B cell (primary cell): Measurements from ENCODE around the gene TPK1. TPM values are rescaled to one million over a fixed set of nuclear protein-coding genes. Genes with fewer than 3 reads are reported as not detected.

Source experiments
- ATAC-seq: fragments of 200-7000 bp; cut with Tn5 transposase; one replicate; pipeline ENCODE4 v1.10.0; 2021; ENCODE audit warnings: low read depth, mild to moderate bottlenecking, moderate number of reproducible peaks, moderate library complexity
- CTCF ChIA-PET: fragments of 350-600 bp; sonication (Branson Sonifier 250); formaldehyde crosslinking; loops from one replicate; lab custom pipeline; 2021; ENCODE audit warnings: antibody characterized with exemption, inconsistent platforms; lab: Charles Lee
- POLR2A ChIA-PET: fragments of 350-600 bp; sonication (Branson Sonifier 250); formaldehyde crosslinking; loops from one replicate; lab custom pipeline; 2021; ENCODE audit warnings: antibody characterized with exemption; lab: Charles Lee
- DNase-seq: peaks from one replicate; pipeline ENCODE4 v3.0.0; 2013
- H2AFZ ChIP-seq: 2 replicates; pipeline ENCODE4 v1.6.1; 2012; ENCODE audit warnings: mild to moderate bottlenecking, low read depth, low read length; ENCODE audit not compliant: insufficient read depth, poor library complexity, severe bottlenecking
- H3K27ac ChIP-seq, 2 donors: 1 replicate in 1 of 2; 2 replicates in 1 of 2; pipeline ENCODE4 v1.5.1; 2012 to 2013; ENCODE audit warnings: low read length in 2 of 2, mild to moderate bottlenecking in 2 of 2, moderate library complexity in 1 of 2
- H3K27me3 ChIP-seq, 4 experiments: fragments of 200-600 bp in 1 of 4; sonication (generic) in 1 of 4; replicated peaks in 1 of 4; 1 replicate in 2 of 4; 2 replicates in 2 of 4; pipeline versions ENCODE4 v1.6.1 to v1.7.0; 2013 to 2016; ENCODE audit warnings: low read length in 3 of 4, mild to moderate bottlenecking in 2 of 4, mixed read lengths in 1 of 4, moderate library complexity in 1 of 4; ENCODE audit not compliant: insufficient read depth in 4 of 4, control insufficient read depth in 3 of 4; ENCODE audit errors: control extremely low read depth in 1 of 4
- H3K36me3 ChIP-seq, 2 experiments: replicated peaks in 1 of 2; 1 replicate in 1 of 2; 2 replicates in 1 of 2; pipeline versions ENCODE4 v1.6.1 to v1.7.1; 2013; ENCODE audit warnings: low read length in 1 of 2; ENCODE audit not compliant: insufficient read depth in 2 of 2, control insufficient read depth in 1 of 2; ENCODE audit errors: control extremely low read depth in 1 of 2, extremely low read depth in 1 of 2
- H3K4me1 ChIP-seq, 2 donors: fragments of 200-600 bp in 1 of 2; sonication (generic) in 1 of 2; 1 replicate in 1 of 2; 2 replicates in 1 of 2; pipeline versions ENCODE4 v1.5.1 to v1.6.1; 2013 to 2017; ENCODE audit warnings: low read length in 2 of 2; ENCODE audit not compliant: control insufficient read depth in 2 of 2, insufficient read depth in 2 of 2
- H3K4me2 ChIP-seq: replicated peaks from 2 replicates; pipeline ENCODE3; 2012; ENCODE audit warnings: mild to moderate bottlenecking, low read depth, low read length; ENCODE audit not compliant: poor library complexity, severe bottlenecking
- H3K4me3 ChIP-seq, 5 experiments: fragments of 200-600 bp in 1 of 5; sonication (generic) in 1 of 5; 1 replicate in 3 of 5; 2 replicates in 2 of 5; pipeline versions ENCODE4 v1.5.1 to v1.7.0; 2011 to 2016; ENCODE audit warnings: low read length in 4 of 5, mild to moderate bottlenecking in 4 of 5, low read depth in 2 of 5, control low read depth in 1 of 5, moderate library complexity in 1 of 5; ENCODE audit not compliant: insufficient read depth in 1 of 5; ENCODE audit errors: control extremely low read depth in 1 of 5, extremely low read depth in 1 of 5
- H3K79me2 ChIP-seq: fragments of 200-600 bp; sonication (generic); one replicate; pipeline ENCODE4 v1.6.0; 2016; ENCODE audit warnings: low read length; ENCODE audit not compliant: control insufficient read depth, insufficient read depth
- H3K9ac ChIP-seq: fragments of 200-600 bp; sonication (generic); 2 replicates; pipeline ENCODE4 v1.6.1; 2017; ENCODE audit warnings: mild to moderate bottlenecking, low read length, moderate library complexity
- H3K9me3 ChIP-seq, 3 donors: one replicate each; pipeline versions ENCODE4 v1.6.1 to v1.7.1; 2013; ENCODE audit warnings: low read length in 2 of 3; ENCODE audit not compliant: control insufficient read depth in 2 of 3, insufficient read depth in 1 of 3; ENCODE audit errors: control extremely low read depth in 1 of 3
- H4K20me1 ChIP-seq: 2 replicates; pipeline ENCODE4 v1.6.0; 2012; ENCODE audit warnings: mild to moderate bottlenecking, low read length; ENCODE audit not compliant: insufficient read depth, control insufficient read depth, poor library complexity, severe bottlenecking
- H3K27ac Mint-ChIP-seq: one replicate; pipeline ENCODE4 v1.8.0; 2021; ENCODE audit warnings: mixed read lengths
- H3K27me3 Mint-ChIP-seq: one replicate; pipeline ENCODE4 v1.8.0; 2021; ENCODE audit warnings: mixed read lengths
- H3K4me1 Mint-ChIP-seq: one replicate; pipeline ENCODE4 v1.8.0; 2021; ENCODE audit warnings: mixed read lengths
- H3K4me3 Mint-ChIP-seq: one replicate; pipeline ENCODE4 v1.8.0; 2021; ENCODE audit warnings: mixed read lengths
- H3K9me3 Mint-ChIP-seq: one replicate; pipeline ENCODE4 v1.8.0; 2022; ENCODE audit warnings: mixed read lengths; ENCODE audit not compliant: insufficient read depth
- CTCF ChIP-seq: fragments of 200-600 bp; IDR thresholded peaks from one replicate; pipeline ENCODE4 v1.8.0; 2022; ENCODE audit warnings: antibody characterized with exemption, mild to moderate bottlenecking
- EZH2 ChIP-seq: IDR thresholded peaks from 2 replicates; pipeline ENCODE4 v1.6.1; 2012; ENCODE audit warnings: borderline replicate concordance, low read depth, mild to moderate bottlenecking, moderate library complexity, low read length; ENCODE audit not compliant: insufficient read depth, poor library complexity, severe bottlenecking
- WGBS: methylation state at CpG from one replicate; pipeline ENCODE4 v1.1.5; 2013; ENCODE audit warnings: missing lambda C conversion rate; ENCODE audit not compliant: insufficient coverage; 5-methylcytosine and 5-hydroxymethylcytosine counted together
- intact Hi-C: fragments of 100-400 bp; cut with micrococcal nuclease; formaldehyde crosslinking; loops from one replicate; pipeline ENCODE4 v1.10.0; 2022
- polyA plus RNA-seq: library from polyadenylated mRNA; depleted of rRNA; stranded (reverse); fragments of >200 nt; gene quantifications from 2 replicates; pipeline ENCODE4 v1.2.3, GENCODE V29; 2012
- total RNA-seq, 2 donors: library from RNA; stranded (reverse); fragments of 120-200 nt in 1 of 2; gene quantifications; 1 replicate in 1 of 2; 2 replicates in 1 of 2; pipeline versions ENCODE4 v1.2.3 to v1.2.4, GENCODE V29; 2013 to 2022

Gene TPK1
- total and polyA plus RNA-seq, 2 donors (not counting 1 experiment from before 2014, with no cell fraction given) = 13.7 to 26.4 TPM

DNA sequence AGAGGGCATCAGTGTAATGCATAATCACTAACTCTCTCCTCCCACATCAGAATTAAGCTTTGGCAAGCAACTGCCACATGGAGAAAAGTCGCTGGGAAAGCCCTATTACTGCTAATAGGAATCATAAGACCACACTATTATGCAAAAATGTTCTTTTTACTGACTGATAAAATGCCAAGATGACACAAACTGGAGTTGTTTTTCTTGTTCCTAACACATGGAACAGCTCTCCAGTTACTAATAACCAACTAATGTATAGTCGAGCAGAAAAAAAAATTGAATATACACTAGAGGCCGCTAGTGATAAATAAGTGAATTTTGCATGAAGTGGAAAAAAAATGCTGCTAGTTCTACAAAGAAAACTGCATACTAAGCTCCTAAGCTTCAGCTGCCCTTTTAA is 165.6 kb downstream of the TPK1 start:
- Histone ChIP-seq H3K4me3 (no peak overlapping the region), H3K4me1 (no peaks in the 10 kb centered on the region), H3K9ac (no peak overlapping the region), H4K20me1 (no peaks in the 10 kb centered on the region), H3K4me2 (no peak overlapping the region), H3K27ac (no peak overlapping the region), H3K36me3 (no peaks in the 10 kb centered on the region), H3K79me2 (no peaks in the 10 kb centered on the region), H3K27me3 (no peaks in the 10 kb centered on the region), H2AFZ (no peak overlapping the region), H3K9me3 (no peaks in the 10 kb centered on the region)
- DNase-seq (peak; percentile 7), ATAC-seq (no peak)
- no CpG with 5 or more reads among the region's 3 CpGs for WGBS
- H3K4me3 Mint-ChIP-seq = no peak overlapping the region
- H3K27me3 Mint-ChIP-seq = no peaks in the 10 kb centered on the region
- intact Hi-C loops = loop anchor here (10.0 kb wide), 1 partner anchor 1425 kb away; no protein-coding TSS in a partner anchor
- H3K9me3 Mint-ChIP-seq = no peaks in the 10 kb centered on the region
- no peak overlapping the region for H3K27ac Mint-ChIP-seq
- ChIA-PET POLR2A (no interaction called here), CTCF (interaction anchor here (1.2 to 1.9 kb wide), 2 partner anchors 367 to 1420 kb away, joined by 4 to 10 read pairs; no protein-coding TSS in a partner anchor)
- no peaks in the 10 kb centered on the region for H3K4me1 Mint-ChIP-seq
- TF ChIP-seq EZH2 (no peak), CTCF (peak; percentile 46)

- Mint-ChIP-seq H3K27ac (no peak overlapping the region), H3K4me3 (no peak overlapping the region)
- TF ChIP-seq CTCF (no peak), EZH2 (no peak)
Measured at GRCh38 chr7:144668503-144668902, 167.3 kb downstream of the TPK1 start.

More at GRCh38 chr7:144668503-144668902, 167.3 kb downstream of the TPK1 start:
- intact Hi-C loops = no loop called here
- no peaks in the 10 kb centered on the region for H3K9me3 ChIP-seq
- no CpG with 5 or more reads among the region's 1 CpG for WGBS
- DNase-seq (no peak), ATAC-seq (no peak)
- no peaks in the 10 kb centered on the region for H3K27me3 ChIP-seq
- no peak overlapping the region for H3K27ac ChIP-seq
- H2AFZ ChIP-seq = no peak overlapping the region
- ChIA-PET CTCF (no interaction called here), POLR2A (no interaction called here)
- no peaks in the 10 kb centered on the region for H4K20me1 ChIP-seq
- no peaks in the 10 kb centered on the region for H3K79me2 ChIP-seq
- H3K4me1 Mint-ChIP-seq = no peaks in the 10 kb centered on the region
- H3K9me3 Mint-ChIP-seq = peaks cover 2% of the 10 kb centered on the region
- no peak overlapping the region for H3K4me2 ChIP-seq
- H3K4me3 ChIP-seq = no peak overlapping the region
- no peaks in the 10 kb centered on the region for H3K36me3 ChIP-seq
- no peak overlapping the region for H3K9ac ChIP-seq
- no peaks in the 10 kb centered on the region for H3K27me3 Mint-ChIP-seq
- H3K4me1 ChIP-seq = no peaks in the 10 kb centered on the region
